ENCODE measurements around the gene HSPG2.
"Not testable (repeated sequence)": the region's sequence is repeated elsewhere in the genome, so short reads cannot be mapped to it uniquely, and the experiment has no call there.

Gene HSPG2

DNA sequence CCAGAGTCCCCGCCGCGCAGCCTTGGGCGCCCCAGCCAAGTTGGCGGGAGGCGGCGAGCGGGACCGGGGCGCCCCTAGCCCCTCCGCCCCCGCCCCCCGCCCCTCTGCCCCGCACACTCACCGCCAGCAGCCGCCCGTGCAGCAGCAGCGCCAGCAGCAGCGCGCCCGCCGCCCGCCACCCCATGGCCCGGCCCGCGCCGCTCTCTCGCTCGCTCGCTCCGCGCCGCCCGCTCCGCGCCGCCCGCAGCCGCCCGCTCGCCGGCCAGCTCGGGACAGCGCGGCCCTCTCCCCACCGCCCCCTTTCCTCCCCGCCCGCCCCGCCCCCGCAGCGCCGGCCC, at the start of gene HSPG2:
TSS of gene HSPG2 (minus strand) at position 277 of the 338 bp plus-strand sequence. CDS start at position 184, 93 bp downstream.
- Histone ChIP-seq H3K36me3 (ENCODE audit: control insufficient read depth, insufficient read depth, low read length) (peaks cover 2% of the 10 kb centered on the region), H3K9ac (ENCODE audit: low read depth, low read length) (peak within 1 kb of the TSS; percentile 32), H3K9me3 (ENCODE audit: control insufficient read depth, insufficient read depth, low read length) (no peaks in the 10 kb centered on the region), H3K4me1 (ENCODE audit: control insufficient read depth, insufficient read depth, low read length) (peaks cover 8% of the 10 kb centered on the region), H3K4me3 (ENCODE audit: low read depth, low read length) (peak within 1 kb of the TSS; percentile 75), H3K27me3 (ENCODE audit: control insufficient read depth, insufficient read depth, low read length) (peaks cover 3% of the 10 kb centered on the region)

DNA sequence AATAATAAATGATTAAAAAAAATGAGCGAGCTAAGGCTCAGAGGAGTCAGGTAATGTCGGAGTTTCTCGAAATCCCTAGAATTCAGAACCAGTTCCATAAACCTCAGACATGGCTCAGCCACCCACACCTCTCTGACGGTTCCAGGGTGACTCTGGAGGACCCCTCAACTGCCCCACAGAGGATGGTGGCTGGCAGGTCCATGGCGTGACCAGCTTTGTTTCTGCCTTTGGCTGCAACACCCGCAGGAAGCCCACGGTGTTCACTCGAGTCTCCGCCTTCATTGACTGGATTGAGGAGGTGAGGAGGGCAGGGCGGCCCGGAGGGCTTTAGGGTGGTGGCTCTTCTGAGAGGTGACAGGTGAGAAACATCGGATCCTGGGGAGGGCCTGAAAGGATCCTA, 49.3 kb upstream of the HSPG2 start:
- not testable (repeated sequence) for H3K4me1 ChIP-seq (ENCODE audit: control insufficient read depth, insufficient read depth, low read length); H3K36me3 ChIP-seq (ENCODE audit: control insufficient read depth, insufficient read depth, low read length); H3K9me3 ChIP-seq (ENCODE audit: control insufficient read depth, insufficient read depth, low read length); H3K27me3 ChIP-seq (ENCODE audit: control insufficient read depth, insufficient read depth, low read length); H3K4me3 ChIP-seq (ENCODE audit: low read depth, low read length); H3K9ac ChIP-seq (ENCODE audit: low read depth, low read length)

DNA sequence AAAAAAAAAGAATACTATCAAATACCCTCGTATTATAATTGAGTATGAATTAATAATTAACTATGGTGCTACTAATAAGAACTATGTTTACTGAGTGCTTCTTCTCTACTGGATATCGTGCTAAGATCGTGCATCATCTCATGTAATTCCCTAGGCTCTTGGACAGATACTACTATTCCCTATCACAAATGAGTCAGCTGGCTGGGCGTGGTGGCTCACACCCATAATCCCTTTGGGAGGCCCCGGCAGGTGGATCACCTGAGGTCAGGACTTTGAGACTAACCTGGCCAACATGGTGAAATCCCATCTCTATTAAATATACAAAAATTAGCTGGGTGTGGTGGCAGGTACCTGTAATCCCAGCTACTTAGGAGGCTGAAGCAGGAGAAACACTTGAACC, 48.8 kb upstream of the HSPG2 start:
- not testable (repeated sequence) for H3K9ac ChIP-seq (ENCODE audit: low read depth, low read length); H3K9me3 ChIP-seq (ENCODE audit: control insufficient read depth, insufficient read depth, low read length); H3K4me3 ChIP-seq (ENCODE audit: low read depth, low read length); H3K27me3 ChIP-seq (ENCODE audit: control insufficient read depth, insufficient read depth, low read length); H3K36me3 ChIP-seq (ENCODE audit: control insufficient read depth, insufficient read depth, low read length); H3K4me1 ChIP-seq (ENCODE audit: control insufficient read depth, insufficient read depth, low read length)

DNA sequence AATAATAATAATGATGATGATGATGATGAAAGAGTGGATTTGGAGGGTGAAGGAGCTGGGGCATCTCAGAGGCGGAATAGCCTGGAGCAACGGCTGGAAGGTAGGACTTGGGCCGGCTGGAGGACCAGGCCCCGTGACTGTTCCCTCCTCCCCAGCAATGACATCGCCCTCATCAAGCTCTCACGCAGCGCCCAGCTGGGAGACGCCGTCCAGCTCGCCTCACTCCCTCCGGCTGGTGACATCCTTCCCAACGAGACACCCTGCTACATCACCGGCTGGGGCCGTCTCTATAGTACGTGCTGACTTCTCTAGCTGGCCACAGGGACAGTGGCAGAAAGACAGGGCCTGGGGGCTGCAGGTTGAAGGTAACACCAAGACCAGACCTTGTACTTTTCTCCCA, 46.4 kb upstream of the HSPG2 start:
- not testable (repeated sequence) for H3K9ac ChIP-seq (ENCODE audit: low read depth, low read length); H3K4me1 ChIP-seq (ENCODE audit: control insufficient read depth, insufficient read depth, low read length); H3K9me3 ChIP-seq (ENCODE audit: control insufficient read depth, insufficient read depth, low read length); H3K4me3 ChIP-seq (ENCODE audit: low read depth, low read length); H3K36me3 ChIP-seq (ENCODE audit: control insufficient read depth, insufficient read depth, low read length); H3K27me3 ChIP-seq (ENCODE audit: control insufficient read depth, insufficient read depth, low read length)

DNA sequence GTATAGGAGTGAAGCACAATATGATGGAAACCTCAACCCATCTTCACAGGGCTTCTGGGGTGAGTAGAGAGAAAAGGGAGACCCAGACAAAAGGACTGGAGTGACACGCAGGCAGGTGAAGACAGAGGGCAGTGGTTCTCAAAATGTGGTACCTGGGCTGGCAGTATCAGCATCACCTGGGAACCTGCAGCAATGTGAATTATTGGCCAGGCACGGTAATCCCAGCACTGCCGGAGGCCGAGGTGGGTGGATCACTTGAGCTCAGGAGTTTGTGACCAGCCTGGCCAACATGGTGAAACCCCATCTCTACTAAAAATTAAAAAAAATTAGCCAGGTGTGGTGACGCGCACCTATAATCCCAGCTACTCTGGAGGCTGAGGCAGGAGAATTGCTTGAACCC, 45.0 kb upstream of the HSPG2 start:
- not testable (repeated sequence) for H3K9me3 ChIP-seq (ENCODE audit: control insufficient read depth, insufficient read depth, low read length); H3K4me1 ChIP-seq (ENCODE audit: control insufficient read depth, insufficient read depth, low read length); H3K36me3 ChIP-seq (ENCODE audit: control insufficient read depth, insufficient read depth, low read length); H3K4me3 ChIP-seq (ENCODE audit: low read depth, low read length); H3K27me3 ChIP-seq (ENCODE audit: control insufficient read depth, insufficient read depth, low read length); H3K9ac ChIP-seq (ENCODE audit: low read depth, low read length)

DNA sequence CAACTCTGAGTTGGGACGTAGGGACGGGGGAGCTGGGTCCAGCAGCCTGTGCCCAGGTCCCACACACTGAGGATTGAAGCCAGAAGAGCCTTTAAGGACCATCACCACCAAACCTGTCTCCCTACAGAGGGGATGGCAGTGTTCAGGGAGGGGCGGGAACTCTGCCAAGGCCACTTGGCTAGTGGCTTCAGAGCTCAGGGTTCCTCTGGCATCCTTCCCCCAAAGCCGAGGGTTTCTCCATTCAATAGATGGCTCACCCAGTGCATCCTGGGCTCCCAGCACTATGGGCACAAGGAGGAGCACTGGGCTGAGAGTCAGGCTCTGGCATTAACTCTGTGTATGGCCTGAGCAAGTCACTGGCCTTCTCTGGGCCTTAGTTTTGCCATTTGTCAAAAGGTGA, 44.1 kb upstream of the HSPG2 start:
- H3K9ac ChIP-seq (ENCODE audit: low read depth, low read length); H3K9me3 ChIP-seq (ENCODE audit: control insufficient read depth, insufficient read depth, low read length); H3K27me3 ChIP-seq (ENCODE audit: control insufficient read depth, insufficient read depth, low read length); H3K4me3 ChIP-seq (ENCODE audit: low read depth, low read length); H3K36me3 ChIP-seq (ENCODE audit: control insufficient read depth, insufficient read depth, low read length); H3K4me1 ChIP-seq (ENCODE audit: control insufficient read depth, insufficient read depth, low read length): not testable (repeated sequence)

DNA sequence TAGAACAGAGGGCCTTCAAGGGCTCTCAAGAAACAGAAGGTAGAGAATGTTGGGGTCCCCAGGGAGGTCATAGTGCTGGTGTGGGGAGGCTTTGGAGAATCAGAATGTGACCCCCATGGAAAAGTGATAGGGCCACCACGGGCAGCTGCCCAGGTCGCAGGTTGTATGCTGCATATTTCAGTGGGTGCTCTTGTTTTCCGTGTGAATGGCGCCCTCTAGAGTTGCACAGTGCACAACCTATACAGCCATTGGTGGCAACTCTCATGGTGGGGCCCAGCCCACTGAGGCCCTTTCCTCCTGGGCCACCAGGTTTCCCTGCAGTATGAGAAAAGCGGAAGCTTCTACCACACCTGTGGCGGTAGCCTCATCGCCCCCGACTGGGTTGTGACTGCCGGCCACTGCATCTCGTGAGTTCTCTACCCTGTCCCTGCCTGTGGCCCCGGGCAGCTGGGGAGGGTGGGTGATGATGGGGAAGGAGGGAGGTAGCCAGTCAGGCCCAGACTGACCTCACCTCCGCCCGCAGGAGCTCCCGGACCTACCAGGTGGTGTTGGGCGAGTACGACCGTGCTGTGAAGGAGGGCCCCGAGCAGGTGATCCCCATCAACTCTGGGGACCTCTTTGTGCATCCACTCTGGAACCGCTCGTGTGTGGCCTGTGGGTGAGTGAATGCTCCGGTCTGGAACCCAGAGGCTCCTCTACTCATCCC, 43.6 kb upstream of the HSPG2 start:
- not testable (repeated sequence) for H3K36me3 ChIP-seq (ENCODE audit: control insufficient read depth, insufficient read depth, low read length); H3K9me3 ChIP-seq (ENCODE audit: control insufficient read depth, insufficient read depth, low read length)

DNA sequence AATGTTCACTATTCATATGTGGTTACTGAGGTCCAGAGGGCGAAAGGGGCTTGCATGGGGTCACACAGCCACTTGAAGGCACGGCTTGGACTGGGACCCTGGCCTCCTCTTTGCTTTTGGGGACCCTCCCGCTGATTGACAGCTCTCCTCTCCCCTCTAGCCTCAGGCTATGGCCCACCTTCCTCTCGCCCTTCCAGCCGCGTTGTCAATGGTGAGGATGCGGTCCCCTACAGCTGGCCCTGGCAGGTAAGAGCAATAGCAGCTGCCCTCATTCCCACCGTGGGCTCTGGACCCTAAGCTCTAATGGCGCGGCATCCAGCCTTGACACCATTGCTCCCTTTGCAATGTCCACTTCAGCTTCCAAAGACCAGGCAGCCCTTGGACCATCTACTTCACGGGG, 41.1 kb upstream of the HSPG2 start:
- not testable (repeated sequence) for H3K27me3 ChIP-seq (ENCODE audit: control insufficient read depth, insufficient read depth, low read length); H3K36me3 ChIP-seq (ENCODE audit: control insufficient read depth, insufficient read depth, low read length); H3K4me3 ChIP-seq (ENCODE audit: low read depth, low read length); H3K9ac ChIP-seq (ENCODE audit: low read depth, low read length); H3K9me3 ChIP-seq (ENCODE audit: control insufficient read depth, insufficient read depth, low read length); H3K4me1 ChIP-seq (ENCODE audit: control insufficient read depth, insufficient read depth, low read length)

More for the DNA sequence above, 43.6 kb upstream of the HSPG2 start:
- not testable (repeated sequence) for H3K4me1 ChIP-seq (ENCODE audit: control insufficient read depth, insufficient read depth, low read length); H3K9ac ChIP-seq (ENCODE audit: low read depth, low read length); H3K4me3 ChIP-seq (ENCODE audit: low read depth, low read length); H3K27me3 ChIP-seq (ENCODE audit: control insufficient read depth, insufficient read depth, low read length)

DNA sequence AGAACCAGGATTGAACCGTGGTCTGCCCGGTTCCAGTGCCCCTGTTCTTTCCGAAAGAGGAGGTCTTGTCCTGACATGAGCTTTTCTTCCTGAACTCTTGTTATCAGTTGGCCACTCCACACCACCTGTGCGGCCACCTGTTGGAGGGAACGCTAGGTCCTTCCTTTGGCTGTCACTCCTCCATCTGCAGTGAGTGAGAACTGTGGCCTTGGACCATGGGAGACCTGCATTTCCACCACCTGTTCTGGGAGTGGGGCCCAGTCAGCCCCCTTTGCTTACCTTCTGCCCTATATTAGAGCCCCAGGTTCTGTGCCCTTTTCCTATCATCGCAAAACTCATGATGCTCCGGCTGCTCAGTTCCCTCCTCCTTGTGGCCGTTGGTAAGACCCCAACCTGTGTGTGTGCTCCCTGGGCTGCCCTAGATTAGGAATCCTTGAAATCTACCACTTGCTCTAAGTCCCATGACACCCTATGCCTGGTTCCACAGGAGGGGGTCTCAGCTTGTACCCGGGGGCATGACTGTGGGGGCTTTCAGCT, 39.7 kb upstream of the HSPG2 start, which contains the start of gene CELA3B:
TSS of gene CELA3B (plus strand) at position 320 of the 537 bp plus-strand sequence. CDS start at position 338, 18 bp downstream.
- H3K9ac ChIP-seq (ENCODE audit: low read depth, low read length): not testable (repeated sequence)

DNA sequence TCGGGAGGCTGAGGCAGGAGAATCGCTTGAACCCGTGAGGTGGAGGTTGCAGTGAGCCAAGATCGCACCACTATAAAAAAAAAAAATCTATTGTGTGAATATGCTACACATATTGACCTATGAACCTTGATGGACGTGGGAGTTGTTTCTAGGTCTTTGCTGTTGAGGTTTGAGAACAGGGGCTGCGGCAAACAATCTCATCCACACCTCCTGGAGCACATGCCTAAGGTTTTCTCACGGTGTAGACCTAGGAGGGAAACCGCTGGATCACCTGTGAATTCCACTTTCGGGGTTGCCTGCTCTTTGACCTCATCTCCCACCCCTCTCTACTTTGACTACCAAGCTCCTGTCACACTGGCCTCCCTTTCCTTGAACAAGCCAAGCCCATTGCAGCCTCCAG, 38.2 kb upstream of the HSPG2 start:
- not testable (repeated sequence) for H3K9me3 ChIP-seq (ENCODE audit: control insufficient read depth, insufficient read depth, low read length); H3K27me3 ChIP-seq (ENCODE audit: control insufficient read depth, insufficient read depth, low read length); H3K9ac ChIP-seq (ENCODE audit: low read depth, low read length); H3K4me3 ChIP-seq (ENCODE audit: low read depth, low read length); H3K36me3 ChIP-seq (ENCODE audit: control insufficient read depth, insufficient read depth, low read length); H3K4me1 ChIP-seq (ENCODE audit: control insufficient read depth, insufficient read depth, low read length)

More for the DNA sequence above, 39.7 kb upstream of the HSPG2 start, which contains the start of gene CELA3B:
- not testable (repeated sequence) for H3K4me3 ChIP-seq (ENCODE audit: low read depth, low read length); H3K9me3 ChIP-seq (ENCODE audit: control insufficient read depth, insufficient read depth, low read length); H3K36me3 ChIP-seq (ENCODE audit: control insufficient read depth, insufficient read depth, low read length); H3K27me3 ChIP-seq (ENCODE audit: control insufficient read depth, insufficient read depth, low read length); H3K4me1 ChIP-seq (ENCODE audit: control insufficient read depth, insufficient read depth, low read length)

DNA sequence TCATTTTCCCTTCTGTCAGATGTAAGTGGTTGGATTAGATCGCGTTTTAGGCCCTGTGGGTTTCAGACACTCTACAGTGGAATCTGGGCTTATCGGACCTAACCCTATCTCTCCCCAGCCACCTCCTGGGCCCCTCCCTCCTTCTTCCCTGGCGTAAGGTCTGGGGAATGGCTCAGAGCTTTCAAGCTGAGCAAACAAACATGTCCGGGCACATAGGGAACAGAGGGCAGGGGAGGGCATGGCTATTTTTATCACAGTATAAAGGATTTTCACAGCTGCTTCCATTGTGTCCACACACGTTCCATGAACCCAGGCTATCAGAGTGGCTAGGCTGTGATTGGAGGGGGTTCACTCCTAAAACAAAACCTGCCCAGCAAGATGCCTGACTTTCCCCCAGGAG, 37.6 kb upstream of the HSPG2 start:
- H3K36me3 ChIP-seq (ENCODE audit: control insufficient read depth, insufficient read depth, low read length); H3K9ac ChIP-seq (ENCODE audit: low read depth, low read length); H3K4me3 ChIP-seq (ENCODE audit: low read depth, low read length); H3K9me3 ChIP-seq (ENCODE audit: control insufficient read depth, insufficient read depth, low read length); H3K27me3 ChIP-seq (ENCODE audit: control insufficient read depth, insufficient read depth, low read length); H3K4me1 ChIP-seq (ENCODE audit: control insufficient read depth, insufficient read depth, low read length): not testable (repeated sequence)

DNA sequence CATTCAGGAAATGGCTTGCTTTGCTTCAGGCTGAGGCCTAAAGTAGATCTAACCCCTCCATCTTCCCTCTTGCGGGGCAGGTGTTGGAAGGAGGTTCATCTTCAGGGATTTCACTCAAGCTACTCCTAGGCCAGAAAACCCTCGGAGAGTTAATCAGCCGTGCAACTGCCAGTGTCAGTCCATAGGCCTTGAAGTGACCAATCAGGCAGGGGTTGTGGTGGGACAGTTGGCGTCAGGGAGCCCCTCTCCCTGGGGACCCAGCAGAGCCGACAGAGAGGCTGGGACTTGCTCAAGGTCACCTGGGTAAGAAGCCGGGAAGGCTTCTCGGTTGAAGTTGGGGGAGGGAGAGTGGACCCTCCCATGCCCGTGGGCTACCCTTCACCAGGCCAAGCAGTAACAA, 36.8 kb upstream of the HSPG2 start:
- H3K4me3 ChIP-seq (ENCODE audit: low read depth, low read length); H3K9me3 ChIP-seq (ENCODE audit: control insufficient read depth, insufficient read depth, low read length); H3K27me3 ChIP-seq (ENCODE audit: control insufficient read depth, insufficient read depth, low read length); H3K36me3 ChIP-seq (ENCODE audit: control insufficient read depth, insufficient read depth, low read length); H3K4me1 ChIP-seq (ENCODE audit: control insufficient read depth, insufficient read depth, low read length); H3K9ac ChIP-seq (ENCODE audit: low read depth, low read length): not testable (repeated sequence)
